Esophagus muscularis mucosa (tissue), 4 donors: ENCODE results near the gene CEPT1. TPM values are rescaled to one million over a fixed set of nuclear protein-coding genes. Genes with fewer than 3 reads are reported as not detected.
"Not testable (repeated sequence)": the region's sequence is repeated elsewhere in the genome, so short reads cannot be mapped to it uniquely, and the experiment has no call there.

ENCODE experiments used
- DNase-seq: peaks from one replicate; pipeline ENCODE4 v3.0.0-alpha.2; 2017; ENCODE audit errors: extremely low spot score
- H3K27ac ChIP-seq, 4 donors: fragments of 200-600 bp; sonication (generic); replicated peaks in 1 of 4; 1 replicate in 3 of 4; 2 replicates in 1 of 4; pipeline ENCODE4 v1.5.1; 2016 to 2019; ENCODE audit warnings: mild to moderate bottlenecking in 1 of 4
- H3K27me3 ChIP-seq, 4 donors: fragments of 200-600 bp; sonication (generic); one replicate each; pipeline versions ENCODE4 v1.5.1 to v1.6.0; 2016 to 2019
- H3K36me3 ChIP-seq, 4 donors: fragments of 200-600 bp; sonication (generic); one replicate each; pipeline ENCODE4 v1.5.1; 2016 to 2019
- H3K4me1 ChIP-seq, 4 donors: fragments of 200-600 bp; sonication (generic); one replicate each; pipeline ENCODE4 v1.5.1; 2016 to 2019
- H3K4me3 ChIP-seq, 4 donors: fragments of 200-600 bp; sonication (generic); 1 replicate in 2 of 4; 2 replicates in 2 of 4; pipeline ENCODE4 v1.5.1; 2016 to 2019; ENCODE audit warnings: mild to moderate bottlenecking in 4 of 4, moderate library complexity in 1 of 4
- H3K9me3 ChIP-seq, 4 donors: fragments of 200-600 bp; sonication (generic); 1 replicate in 3 of 4; 2 replicates in 1 of 4; pipeline ENCODE4 v1.5.1; 2016 to 2019
- CTCF ChIP-seq, 3 experiments: fragments of 200-600 bp in 2 of 3; fragments of 450-650 bp in 1 of 3; sonication (generic) in 2 of 3; IDR thresholded peaks; one replicate each; pipeline ENCODE4 v1.5.1; 2017 to 2019; ENCODE audit warnings: antibody characterized with exemption in 3 of 3, mild to moderate bottlenecking in 2 of 3, moderate library complexity in 1 of 3
- EP300 ChIP-seq: sonication (generic); formaldehyde crosslinking; IDR thresholded peaks from one replicate; pipeline ENCODE4 v1.6.1; 2017; ENCODE audit warnings: antibody characterized with exemption
- POLR2A ChIP-seq: fragments of 450-650 bp; IDR thresholded peaks from one replicate; pipeline ENCODE4 v1.6.1; 2017; ENCODE audit warnings: antibody characterized with exemption, moderate library complexity, mild to moderate bottlenecking, low read depth
- POLR2AphosphoS5 ChIP-seq, 2 donors: sonication (generic); formaldehyde crosslinking; IDR thresholded peaks; one replicate each; pipeline ENCODE4 v1.6.1; 2017; ENCODE audit warnings: antibody characterized with exemption in 2 of 2
- WGBS: methylation state at CpG from one replicate; pipeline ENCODE4 v1.1.5; 2018; 5-methylcytosine and 5-hydroxymethylcytosine counted together
- intact Hi-C: fragments of 100-400 bp; cut with DNase I; formaldehyde crosslinking; loops from one replicate; pipeline ENCODE4 v1.15.1; 2023
- total RNA-seq, 4 donors: library from RNA; depleted of rRNA; stranded (reverse); fragments of >200 nt; gene quantifications; one replicate each; pipeline versions ENCODE4 v1.1.0 to v1.2.1, GENCODE V29; 2016

CEPT1 gene
- total RNA-seq, 4 donors from 2014 or later, result 20.2 to 27.0 (median 23.7) TPM

GRCh38 chr1:111214074-111214801 lies 74.2 kb downstream of the CEPT1 start:
- no peak overlapping the region for H3K27ac ChIP-seq
- no peaks in the 10 kb centered on the region for H3K4me1 ChIP-seq
- TF ChIP-seq CTCF (IDR thresholded peaks at IDR 0.05) (no peak), EP300 (no peak), POLR2AphosphoS5 (IDR thresholded peaks at IDR 0.05) (no peak), POLR2A (no peak)
- no peak overlapping the region for H3K4me3 ChIP-seq
- no peak for DNase-seq
- peaks cover 0 to 4% (median 0%) of the 10 kb centered on the region in 4 donors for H3K9me3 ChIP-seq
- no peaks in the 10 kb centered on the region for H3K36me3 ChIP-seq
- intact Hi-C loops, result no loop called here
- H3K27me3 ChIP-seq, result peaks cover 0 to 4% (median 0%) of the 10 kb centered on the region in 4 donors
- 83% methylated on average over 5 of the region's 6 CpGs for WGBS

GRCh38 chr1:111214884-111215283 lies 74.9 kb downstream of the CEPT1 start:
- Histone ChIP-seq H3K27ac (no peak overlapping the region), H3K9me3 (peaks cover 0 to 4% (median 0%) of the 10 kb centered on the region in 4 donors), H3K4me1 (no peaks in the 10 kb centered on the region), H3K36me3 (no peaks in the 10 kb centered on the region), H3K27me3 (peaks cover 0 to 4% (median 0%) of the 10 kb centered on the region in 4 donors), H3K4me3 (no peak overlapping the region)
- DNase-seq, result no peak
- WGBS, result 91% methylated on average over 7 of the region's 7 CpGs
- intact Hi-C loops, result no loop called here
- TF ChIP-seq EP300 (no peak), POLR2AphosphoS5 (IDR thresholded peaks at IDR 0.05) (no peak), CTCF (IDR thresholded peaks at IDR 0.05) (no peak), POLR2A (no peak)

GRCh38 chr1:111215285-111215684 lies 75.3 kb downstream of the CEPT1 start:
- 86% methylated on average over 2 of the region's 2 CpGs for WGBS
- H3K27ac ChIP-seq, result not testable (repeated sequence)

GRCh38 chr1:111216751-111217150 lies 76.7 kb downstream of the CEPT1 start:
- no peak overlapping the region for H3K27ac ChIP-seq
- DNase-seq, result no peak
- WGBS, result 81% methylated on average over 5 of the region's 5 CpGs
- H3K4me1 ChIP-seq, result no peaks in the 10 kb centered on the region
- peaks cover 0 to 4% (median 0%) of the 10 kb centered on the region in 4 donors for H3K9me3 ChIP-seq
- H3K4me3 ChIP-seq, result no peak overlapping the region
- intact Hi-C loops, result no loop called here
- H3K27me3 ChIP-seq, result peaks cover 0 to 4% (median 0%) of the 10 kb centered on the region in 4 donors
- no peaks in the 10 kb centered on the region for H3K36me3 ChIP-seq
- TF ChIP-seq POLR2A, result no peak
- no peak for TF ChIP-seq EP300
- TF ChIP-seq CTCF (IDR thresholded peaks at IDR 0.05), result no peak
- TF ChIP-seq POLR2AphosphoS5 (IDR thresholded peaks at IDR 0.05), result no peak

More at GRCh38 chr1:111215285-111215684, 75.3 kb downstream of the CEPT1 start:
- H3K4me3 ChIP-seq, H3K36me3 ChIP-seq, H3K4me1 ChIP-seq, intact Hi-C loops, H3K9me3 ChIP-seq, H3K27me3 ChIP-seq, DNase-seq: not testable (repeated sequence)

- Histone ChIP-seq H3K9me3 (peaks cover 0 to 4% (median 0%) of the 10 kb centered on the region in 4 donors), H3K27ac (no peak overlapping the region), H3K36me3 (no peaks in the 10 kb centered on the region), H3K4me1 (peaks cover 0 to 5% (median 3%) of the 10 kb centered on the region in 4 donors), H3K27me3 (peaks cover 0 to 6% (median 0%) of the 10 kb centered on the region in 4 donors), H3K4me3 (no peak overlapping the region)
- intact Hi-C loops, result no loop called here
- DNase-seq, result no peak
- WGBS, result 67% methylated on average over 5 of the region's 5 CpGs
- TF ChIP-seq CTCF (IDR thresholded peaks at IDR 0.05), result no peak
- no peak for TF ChIP-seq EP300
- TF ChIP-seq POLR2A, result no peak
Measured at GRCh38 chr1:111217183-111217910, 77.3 kb downstream of the CEPT1 start.
